22Rv1 (cell line): ENCODE data around the gene SPG7.

ENCODE experiments used
- H3K27ac ChIP-seq: fragments of 450-650 bp; 2 replicates; pipeline ENCODE4 v1.5.1; 2017
- ZFX ChIP-seq: fragments of 450-650 bp; IDR thresholded peaks from 2 replicates; pipeline ENCODE4 v1.6.1; 2017; ENCODE audit warnings: antibody characterized with exemption, borderline replicate concordance
- TF ChIP-seq, protein P1 (sequence below): fragments of 450-650 bp; IDR thresholded peaks from 2 replicates; pipeline ENCODE4 v1.5.1; 2017; ENCODE audit warnings: mild to moderate bottlenecking

The SPG7 gene

GRCh38 chr16:89506791-89507191 lies 1.4 kb upstream of the SPG7 start:
- no peak for TF ChIP-seq ZFX
- TF ChIP-seq, protein P1, sequence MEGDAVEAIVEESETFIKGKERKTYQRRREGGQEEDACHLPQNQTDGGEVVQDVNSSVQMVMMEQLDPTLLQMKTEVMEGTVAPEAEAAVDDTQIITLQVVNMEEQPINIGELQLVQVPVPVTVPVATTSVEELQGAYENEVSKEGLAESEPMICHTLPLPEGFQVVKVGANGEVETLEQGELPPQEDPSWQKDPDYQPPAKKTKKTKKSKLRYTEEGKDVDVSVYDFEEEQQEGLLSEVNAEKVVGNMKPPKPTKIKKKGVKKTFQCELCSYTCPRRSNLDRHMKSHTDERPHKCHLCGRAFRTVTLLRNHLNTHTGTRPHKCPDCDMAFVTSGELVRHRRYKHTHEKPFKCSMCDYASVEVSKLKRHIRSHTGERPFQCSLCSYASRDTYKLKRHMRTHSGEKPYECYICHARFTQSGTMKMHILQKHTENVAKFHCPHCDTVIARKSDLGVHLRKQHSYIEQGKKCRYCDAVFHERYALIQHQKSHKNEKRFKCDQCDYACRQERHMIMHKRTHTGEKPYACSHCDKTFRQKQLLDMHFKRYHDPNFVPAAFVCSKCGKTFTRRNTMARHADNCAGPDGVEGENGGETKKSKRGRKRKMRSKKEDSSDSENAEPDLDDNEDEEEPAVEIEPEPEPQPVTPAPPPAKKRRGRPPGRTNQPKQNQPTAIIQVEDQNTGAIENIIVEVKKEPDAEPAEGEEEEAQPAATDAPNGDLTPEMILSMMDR, result no peak
- no peak overlapping the region; the same call in 1 of the 2 replicates for H3K27ac ChIP-seq

- TF ChIP-seq ZFX, result no peak
- TF ChIP-seq, protein P1, result no peak
- H3K27ac ChIP-seq, result peak overlapping the region; percentile 80
These were observed 879 bp upstream of the SPG7 start for GRCh38 chr16:89507214-89507833.

GRCh38 chr16:89510526-89510925 lies 2.3 kb downstream of the SPG7 start:
- TF ChIP-seq, protein P1, result no peak
- TF ChIP-seq ZFX, result no peak
- H3K27ac ChIP-seq, result no peak overlapping the region

DNA sequence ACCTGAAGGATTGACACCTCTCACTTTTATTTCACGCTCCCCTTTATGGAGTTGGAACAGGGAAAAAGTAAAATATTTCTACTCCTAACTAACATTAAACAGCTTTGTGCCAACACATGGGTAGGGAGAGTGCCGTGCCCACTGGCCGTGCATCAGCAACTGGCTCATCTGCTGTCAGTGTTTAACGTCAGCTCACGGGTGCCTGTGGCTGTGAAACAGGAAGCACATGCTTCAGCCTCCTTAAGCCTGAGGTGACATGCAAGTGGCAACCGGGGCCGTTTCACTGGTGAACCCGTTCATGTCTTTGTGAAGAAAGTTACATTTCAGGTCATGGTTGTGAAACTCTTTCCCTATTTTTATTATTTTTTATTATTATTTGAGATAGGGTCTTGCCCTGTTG lies 3.2 kb downstream of the SPG7 start:
- no peak for TF ChIP-seq ZFX
- TF ChIP-seq, protein P1, result no peak
- H3K27ac ChIP-seq, result no peak overlapping the region

DNA sequence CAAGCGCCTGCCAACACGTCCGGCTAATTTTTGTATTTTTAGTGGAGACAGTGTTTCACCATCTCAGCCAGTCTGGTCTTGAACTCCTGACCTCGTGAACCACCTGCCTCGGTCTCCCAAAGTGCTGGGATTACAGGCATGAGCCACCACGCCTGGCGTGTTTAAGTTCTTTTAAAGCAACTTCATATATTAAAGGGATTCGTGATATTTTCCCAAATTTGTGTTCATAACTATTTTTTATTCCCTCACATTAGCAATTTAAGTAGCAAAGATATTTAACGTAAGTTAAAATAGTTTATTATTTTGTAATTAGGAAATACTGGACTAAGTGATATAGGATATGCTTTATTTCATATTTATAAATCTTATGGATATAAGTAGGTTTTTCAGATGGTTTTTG lies 4.2 kb downstream of the SPG7 start:
- TF ChIP-seq ZFX, result no peak
- TF ChIP-seq, protein P1, result no peak
- H3K27ac ChIP-seq, result no peak overlapping the region

DNA sequence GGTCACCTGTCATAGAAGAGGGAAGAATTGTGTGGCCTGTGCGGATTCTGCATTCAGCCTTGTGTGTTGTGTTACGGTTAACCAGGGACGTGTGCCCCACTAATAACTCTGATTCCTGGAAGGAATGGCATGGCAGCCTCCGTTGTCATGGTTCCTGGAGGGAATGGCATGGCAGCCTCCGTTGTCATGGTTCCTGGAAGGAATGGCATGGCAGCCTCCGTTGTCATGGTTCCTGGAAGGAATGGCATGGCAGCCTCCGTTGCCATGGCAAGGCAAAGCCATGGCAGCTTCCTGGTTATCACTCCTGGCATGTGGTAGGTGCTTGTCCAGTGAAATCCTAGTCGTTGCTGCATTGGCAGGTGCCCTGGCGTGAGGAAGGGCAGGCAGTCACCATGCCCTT lies 8.9 kb downstream of the SPG7 start:
- no peak for TF ChIP-seq ZFX
- TF ChIP-seq, protein P1, result no peak
- no peak overlapping the region for H3K27ac ChIP-seq

GRCh38 chr16:89519881-89520280 lies 11.7 kb downstream of the SPG7 start:
- TF ChIP-seq, protein P1, result no peak
- no peak for TF ChIP-seq ZFX
- no peak overlapping the region for H3K27ac ChIP-seq
